Measurements from ENCODE around the gene NAPSA. TPM values are rescaled to one million over a fixed set of nuclear protein-coding genes. Genes with fewer than 3 reads are reported as not detected.

Gene NAPSA
- total RNA-seq, 1 donor, result not detected

GRCh38 chr19:50384685-50385535 lies 19.5 kb upstream of the NAPSA start:
- DNase-seq (ENCODE audit: low read depth), result no peak
- peak overlapping the region; percentile 81 for H3K4me3 ChIP-seq (ENCODE audit: low read depth, low read length)
- TF ChIP-seq CTCF (IDR thresholded peaks at IDR 0.05; ENCODE audit: insufficient read depth, low read length), result no peak

DNA sequence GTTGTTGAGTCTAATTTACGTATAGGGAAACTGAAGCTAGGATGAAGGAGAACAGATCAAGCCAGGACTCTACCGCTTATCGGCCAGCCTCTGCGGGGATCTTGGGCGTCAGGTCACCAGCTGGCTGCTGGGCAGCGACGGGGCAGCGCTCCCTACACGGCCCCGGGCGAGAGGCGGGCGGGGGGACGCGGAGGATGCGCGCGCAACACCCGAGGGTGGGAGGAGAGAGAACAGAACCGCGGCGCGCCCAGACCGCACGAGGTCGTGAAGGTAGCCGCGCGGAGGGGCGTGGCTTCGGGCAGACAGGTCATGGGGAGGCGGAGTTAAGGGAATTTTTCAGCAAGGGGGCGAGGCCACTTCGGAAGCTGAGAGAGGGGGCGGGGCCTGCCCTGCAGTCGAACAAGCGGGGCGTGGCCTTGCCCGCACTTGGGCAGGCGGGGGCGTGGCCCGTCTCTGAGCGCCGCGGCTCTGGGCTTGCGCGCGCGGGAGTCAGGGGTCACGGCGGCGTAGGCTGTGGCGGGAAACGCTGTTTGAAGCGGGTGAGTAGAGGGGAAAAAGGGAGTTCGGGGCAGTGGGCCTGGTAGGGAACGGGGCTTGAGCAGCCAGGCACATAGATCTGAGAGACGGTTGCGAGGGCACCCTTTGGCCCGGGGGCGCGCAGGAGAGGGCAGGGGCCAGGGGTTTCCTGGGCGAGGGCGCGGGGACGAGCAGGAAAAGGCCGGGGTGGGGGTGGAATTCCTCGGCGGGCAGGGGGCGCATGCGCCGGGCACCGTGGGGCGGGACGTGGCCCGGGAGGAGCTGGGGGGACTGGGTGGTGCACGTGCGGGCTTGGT lies 18.6 kb upstream of the NAPSA start, which contains the start of gene POLD1:
POLD1 (plus strand) TSS at position 496 of the 833 bp plus-strand sequence. CDS start 14,505 bp downstream, outside the sequence.
- H3K4me3 ChIP-seq (ENCODE audit: low read depth, low read length), result peak within 1 kb of the TSS; percentile 81
- DNase-seq (ENCODE audit: low read depth), result peak; percentile 95
- no peak for TF ChIP-seq CTCF (IDR thresholded peaks at IDR 0.05; ENCODE audit: insufficient read depth, low read length)

DNA sequence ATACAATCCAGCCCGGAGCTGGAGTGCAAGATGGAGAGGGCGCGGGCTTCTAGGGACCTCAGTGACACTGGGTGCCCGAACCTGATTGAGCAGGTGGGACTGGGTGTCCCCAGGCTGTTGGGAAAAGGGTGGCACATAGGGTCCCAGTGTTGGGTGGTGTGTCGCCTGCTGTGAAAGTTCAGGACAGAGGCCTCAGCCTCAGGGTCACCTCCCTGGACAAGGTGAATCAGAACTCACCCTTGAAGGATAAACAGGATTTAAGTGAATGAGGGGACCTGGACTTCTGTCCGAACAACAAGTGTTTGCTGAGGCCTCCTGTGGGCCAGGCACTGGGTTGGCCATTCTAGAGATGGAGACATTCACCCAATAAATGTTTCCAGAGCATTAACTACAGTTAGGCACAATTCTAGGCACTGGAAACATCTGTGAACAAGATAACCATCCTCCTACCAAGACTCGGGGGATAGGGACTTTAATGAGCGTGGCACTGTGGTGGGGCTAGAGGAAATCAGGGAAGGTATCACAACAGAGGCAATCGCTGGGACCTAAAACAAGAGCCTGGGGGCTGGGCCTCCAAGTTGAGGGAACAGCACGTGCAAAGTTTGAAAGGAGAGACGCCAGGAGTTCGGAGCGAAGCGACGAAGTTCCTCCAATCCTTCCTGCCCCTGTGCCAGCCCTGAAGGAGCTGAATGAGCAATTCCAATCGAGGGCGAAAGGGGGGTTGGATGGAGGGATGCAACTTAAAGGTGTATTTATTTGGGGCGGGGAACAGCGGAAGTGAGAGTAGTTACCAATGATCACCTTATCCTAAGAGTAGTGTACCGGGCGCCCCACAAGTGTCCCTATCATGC lies 17.8 kb upstream of the NAPSA start:
- H3K4me3 ChIP-seq (ENCODE audit: low read depth, low read length), result peak overlapping the region; percentile 81
- no peak for DNase-seq (ENCODE audit: low read depth)
- no peak for TF ChIP-seq CTCF (IDR thresholded peaks at IDR 0.05; ENCODE audit: insufficient read depth, low read length)

GRCh38 chr19:50381881-50382729 lies 16.7 kb upstream of the NAPSA start:
- TF ChIP-seq CTCF (IDR thresholded peaks at IDR 0.05; ENCODE audit: insufficient read depth, low read length), result no peak
- DNase-seq (ENCODE audit: low read depth), result no peak
- H3K4me3 ChIP-seq (ENCODE audit: low read depth, low read length), result no peak overlapping the region

DNA sequence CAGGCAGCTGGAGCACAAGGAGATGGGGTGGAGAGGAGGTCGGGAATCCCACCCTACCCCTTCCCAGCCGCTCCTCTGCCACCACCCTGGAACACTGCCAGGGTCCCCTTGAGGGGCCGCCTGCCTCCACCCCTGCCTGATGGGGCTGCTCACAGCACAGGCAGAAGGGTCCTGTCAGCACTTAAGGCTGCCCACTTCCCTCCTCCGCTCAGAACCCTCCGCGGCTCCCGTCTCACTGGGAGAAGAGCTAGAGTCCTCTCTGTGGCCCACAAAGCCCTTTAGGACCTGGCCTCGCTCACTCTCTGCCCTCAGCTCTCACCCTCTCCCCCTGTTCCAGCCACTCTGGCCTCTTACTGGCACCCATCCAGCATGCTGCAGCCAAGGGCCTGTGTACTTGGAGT lies 15.3 kb upstream of the NAPSA start:
- DNase-seq (ENCODE audit: low read depth), result no peak
- no peak overlapping the region for H3K4me3 ChIP-seq (ENCODE audit: low read depth, low read length)
- TF ChIP-seq CTCF (IDR thresholded peaks at IDR 0.05; ENCODE audit: insufficient read depth, low read length), result no peak

Data from fibroblast of the aortic adventitia (primary cell).